Panc1 (cell line): ENCODE results near the gene AATK. TPM values are rescaled to one million over a fixed set of nuclear protein-coding genes. Genes with fewer than 3 reads are reported as not detected.
A peak's percentile ranks its signal among the peaks of the same experiment; 100 is the strongest.

Source experiments
- ATAC-seq: fragments of 200-7000 bp; cut with Tn5 transposase; 2 replicates; pipeline ENCODE4 v1.9.1; 2020; ENCODE audit warnings: mild to moderate bottlenecking, moderate library complexity
- BruUV-seq: library from RNA; stranded (reverse); fragments of 400-500 nt; replicated peaks from 2 replicates; lab custom pipeline; 2021; lab: Mats Ljungman, UMichigan
- CTCF ChIA-PET: fragments of 300-600 bp; sonication (Branson Sonifier 250); formaldehyde crosslinking; loops from one replicate; lab custom pipeline; 2022; ENCODE audit warnings: antibody characterized with exemption; lab: Charles Lee
- POLR2A ChIA-PET: fragments of 300-600 bp; sonication (Branson Sonifier 250); formaldehyde crosslinking; loops from one replicate; lab custom pipeline; 2022; ENCODE audit warnings: antibody characterized with exemption; lab: Charles Lee
- DNase-seq: peaks from one replicate; pipeline ENCODE4 v3.0.0-alpha.2; 2010; ENCODE audit warnings: low read depth, low spot score
- H3K27ac ChIP-seq: 2 replicates; pipeline ENCODE4 v1.5.1; 2011; ENCODE audit warnings: mild to moderate bottlenecking, low read length, inconsistent platforms
- H3K27me3 ChIP-seq: fragments of 200-500 bp; sonication (Bioruptor generic); 2 replicates; pipeline ENCODE4 v1.6.0; 2014; ENCODE audit warnings: low read length, inconsistent platforms; ENCODE audit not compliant: control insufficient read depth, insufficient read depth
- H3K36me3 ChIP-seq: fragments of 200-500 bp; sonication (Bioruptor generic); 2 replicates; pipeline ENCODE4 v1.5.1; 2014; ENCODE audit warnings: inconsistent platforms, mild to moderate bottlenecking, low read length, moderate library complexity; ENCODE audit not compliant: control insufficient read depth, insufficient read depth
- H3K4me1 ChIP-seq: 2 replicates; pipeline ENCODE4 v1.5.1; 2011; ENCODE audit warnings: inconsistent platforms, mild to moderate bottlenecking, low read length, moderate library complexity; ENCODE audit not compliant: control insufficient read depth, insufficient read depth
- H3K4me3 ChIP-seq, 2 experiments: 2 replicates each; pipeline ENCODE4 v1.5.1; 2011 to 2012; ENCODE audit warnings: low read depth in 2 of 2, low read length in 2 of 2, mild to moderate bottlenecking in 2 of 2, inconsistent platforms in 1 of 2, moderate library complexity in 1 of 2
- H3K9me3 ChIP-seq: fragments of 200-500 bp; sonication (Bioruptor generic); 2 replicates; pipeline ENCODE4 v1.5.1; 2014; ENCODE audit warnings: low read depth, mild to moderate bottlenecking, inconsistent platforms, low read length, moderate library complexity; ENCODE audit not compliant: control insufficient read depth, insufficient read depth
- CTCF ChIP-seq: fragments of 450-650 bp; IDR thresholded peaks from 2 replicates; pipeline ENCODE4 v1.5.1; 2017; ENCODE audit warnings: mild to moderate bottlenecking
- POLR2AphosphoS5 ChIP-seq: IDR thresholded peaks from 2 replicates; pipeline ENCODE4 v1.6.1; 2012; ENCODE audit warnings: mild to moderate bottlenecking, low read depth, low read length, moderate library complexity
- REST ChIP-seq, 2 experiments: IDR thresholded peaks; 2 replicates each; pipeline ENCODE4 v1.6.1; 2011 to 2012; ENCODE audit warnings: low read depth in 2 of 2, control low read depth in 1 of 2, low read length in 1 of 2, mild to moderate bottlenecking in 1 of 2, moderate library complexity in 1 of 2; ENCODE audit not compliant: insufficient read depth in 1 of 2
- SIN3A ChIP-seq: IDR thresholded peaks from 2 replicates; pipeline ENCODE4 v1.6.1; 2012; ENCODE audit warnings: low read depth, mild to moderate bottlenecking, low read length, moderate library complexity, borderline replicate concordance; ENCODE audit not compliant: insufficient read depth
- TCF7L2 ChIP-seq: IDR thresholded peaks from 2 replicates; pipeline ENCODE4 v1.6.1; 2011; ENCODE audit warnings: mild to moderate bottlenecking, low read depth, low read length, inconsistent platforms
- in situ Hi-C: cut with HindIII; loops from 2 replicates; pipeline ENCODE4 v1.10.0; 2016; ENCODE audit warnings: low sequenced_read_pairs, low pct_unique_long_range_greater_than_20kb
- intact Hi-C: fragments of 100-400 bp; cut with micrococcal nuclease; formaldehyde crosslinking; loops from one replicate; pipeline ENCODE4 v1.10.0; 2022; ENCODE audit not compliant: unreplicated experiment
- total RNA-seq: library from RNA; stranded (reverse); gene quantifications from one replicate; pipeline ENCODE4 v1.2.1, GENCODE V29; 2021; ENCODE audit not compliant: unreplicated experiment

AATK gene
- total RNA-seq, 1 experiment from 2014 or later = 3.7 TPM

- BruUV-seq = no TSS peak
- Histone ChIP-seq H3K4me1 (no peaks in the 10 kb centered on the region), H3K27me3 (no peaks in the 10 kb centered on the region), H3K36me3 (no peaks in the 10 kb centered on the region), H3K4me3 (no peak overlapping the region), H3K27ac (no peak overlapping the region), H3K9me3 (no peaks in the 10 kb centered on the region)
- in situ Hi-C loops (no loop called here), intact Hi-C loops (no loop called here)
- POLR2A ChIA-PET = interaction anchor here (0.7 kb wide), 1 partner anchor 42 kb away, joined by 4 read pairs; no protein-coding TSS in a partner anchor
- CTCF ChIA-PET = no interaction called here
- no peak for DNase-seq
- ATAC-seq = peak; percentile 74
- TF ChIP-seq CTCF = no peak
- no peak for TF ChIP-seq POLR2AphosphoS5
- peak in 1 of 2 experiments; percentile 32; a peak in 1 of 4 replicates for TF ChIP-seq REST (IDR thresholded peaks at IDR 0.05; ENCODE audit: insufficient read depth in 1 of 2, low read depth in 2 of 2, low read length in 1 of 2)
Measured at GRCh38 chr17:81189670-81190530, 23.9 kb upstream of the AATK start.

- Histone ChIP-seq H3K4me3 (no peak overlapping the region), H3K36me3 (no peaks in the 10 kb centered on the region), H3K27ac (no peak overlapping the region), H3K27me3 (no peaks in the 10 kb centered on the region), H3K9me3 (no peaks in the 10 kb centered on the region), H3K4me1 (no peaks in the 10 kb centered on the region)
- BruUV-seq = no TSS peak
- intact Hi-C loops (no loop called here), in situ Hi-C loops (no loop called here)
- CTCF ChIA-PET = no interaction called here
- DNase-seq = no peak
- TF ChIP-seq POLR2AphosphoS5 (no peak), REST (IDR thresholded peaks at IDR 0.05; ENCODE audit: insufficient read depth in 1 of 2, low read depth in 2 of 2, low read length in 1 of 2) (no peak), CTCF (no peak), SIN3A (no peak), TCF7L2 (no peak)
- ATAC-seq = no peak
- POLR2A ChIA-PET = interaction anchor here (0.7 kb wide), 1 partner anchor 41 kb away, joined by 4 read pairs; no protein-coding TSS in a partner anchor
Measured at GRCh38 chr17:81189016-81189415, 23.0 kb upstream of the AATK start.
